H9 (cell line): ENCODE data around the gene IMPDH1. TPM values are rescaled to one million over a fixed set of nuclear protein-coding genes. Genes with fewer than 3 reads are reported as not detected.

ENCODE experiments used
- DNase-seq: peaks from one replicate; pipeline ENCODE4 v3.0.0-alpha.2; 2017
- H2AFZ ChIP-seq: one replicate; pipeline ENCODE4 v1.6.1; 2013; ENCODE audit warnings: mild to moderate bottlenecking, low read length, control low read depth, moderate library complexity
- H2AK5ac ChIP-seq: 2 replicates; pipeline ENCODE4 v1.6.1; 2013; ENCODE audit warnings: low read length, control low read depth, mixed read lengths; ENCODE audit not compliant: insufficient read length
- H2BK120ac ChIP-seq: one replicate; pipeline ENCODE4 v1.6.1; 2013; ENCODE audit warnings: low read depth, mild to moderate bottlenecking, low read length, control low read depth, inconsistent platforms; ENCODE audit not compliant: poor library complexity, severe bottlenecking
- H2BK12ac ChIP-seq: 2 replicates; pipeline ENCODE4 v1.6.1; 2013; ENCODE audit warnings: low read length, control low read depth, mixed read lengths, low read depth; ENCODE audit not compliant: insufficient read length
- H2BK15ac ChIP-seq: 2 replicates; pipeline ENCODE4 v1.6.1; 2013; ENCODE audit warnings: low read depth, low read length, control low read depth
- H2BK20ac ChIP-seq: one replicate; pipeline ENCODE4 v1.6.1; 2013; ENCODE audit warnings: low read depth, mild to moderate bottlenecking, low read length, control low read depth, inconsistent platforms; ENCODE audit not compliant: poor library complexity, severe bottlenecking
- H2BK5ac ChIP-seq: 2 replicates; pipeline ENCODE4 v1.6.1; 2013; ENCODE audit warnings: low read length, control low read depth, mixed read lengths; ENCODE audit not compliant: insufficient read length
- H3K14ac ChIP-seq: 2 replicates; pipeline ENCODE4 v1.6.1; 2013; ENCODE audit warnings: low read length, control low read depth; ENCODE audit not compliant: insufficient read depth
- H3K18ac ChIP-seq: 2 replicates; pipeline ENCODE4 v1.6.1; 2013; ENCODE audit warnings: low read depth, mild to moderate bottlenecking, mixed read lengths, low read length, control low read depth; ENCODE audit not compliant: insufficient read length
- H3K23ac ChIP-seq: 2 replicates; pipeline ENCODE4 v1.6.1; 2013; ENCODE audit warnings: low read length, control low read depth, mixed read lengths, low read depth; ENCODE audit not compliant: insufficient read length
- H3K23me2 ChIP-seq: 2 replicates; pipeline ENCODE4 v1.6.1; 2013; ENCODE audit warnings: low read depth, mild to moderate bottlenecking, mixed read lengths, low read length, control low read depth; ENCODE audit not compliant: insufficient read length, poor library complexity, severe bottlenecking
- H3K27ac ChIP-seq: 2 replicates; pipeline ENCODE4 v1.5.1; 2013; ENCODE audit warnings: low read length, control low read depth, mixed read lengths, low read depth; ENCODE audit not compliant: insufficient read length
- H3K27me3 ChIP-seq: 2 replicates; pipeline ENCODE4 v1.6.1; 2013; ENCODE audit warnings: low read length, control low read depth, inconsistent platforms; ENCODE audit not compliant: insufficient read depth
- H3K4ac ChIP-seq: 2 replicates; pipeline ENCODE4 v1.6.1; 2013; ENCODE audit warnings: low read depth, mild to moderate bottlenecking, control low read depth, inconsistent platforms, low read length, moderate library complexity
- H3K4me1 ChIP-seq: 2 replicates; pipeline ENCODE4 v1.6.1; 2013; ENCODE audit warnings: low read length, control low read depth, inconsistent platforms; ENCODE audit not compliant: insufficient read depth
- H3K4me2 ChIP-seq: 2 replicates; pipeline ENCODE4 v1.6.1; 2013; ENCODE audit warnings: low read length, control low read depth, mixed read lengths; ENCODE audit not compliant: insufficient read length, insufficient read depth
- H3K56ac ChIP-seq: 2 replicates; pipeline ENCODE4 v1.6.1; 2013; ENCODE audit warnings: low read depth, mild to moderate bottlenecking, mixed read lengths, low read length, control low read depth; ENCODE audit not compliant: insufficient read length
- H3K79me1 ChIP-seq: 2 replicates; pipeline ENCODE4 v1.6.1; 2013; ENCODE audit warnings: low read depth, mild to moderate bottlenecking, moderate library complexity, low read length, control low read depth, inconsistent platforms; ENCODE audit not compliant: insufficient read depth, poor library complexity, severe bottlenecking
- H3K79me2 ChIP-seq: 2 replicates; pipeline ENCODE4 v1.6.1; 2013; ENCODE audit warnings: low read length, control low read depth, inconsistent platforms; ENCODE audit not compliant: insufficient read depth
- H3K9ac ChIP-seq: 2 replicates; pipeline ENCODE4 v1.6.1; 2013; ENCODE audit warnings: low read length, control low read depth, mixed read lengths; ENCODE audit not compliant: insufficient read length; ENCODE audit errors: extremely low read depth
- H3K9me3 ChIP-seq: one replicate; pipeline ENCODE4 v1.6.1; 2013; ENCODE audit warnings: low read depth, low read length, inconsistent platforms; ENCODE audit not compliant: control insufficient read depth
- H3T11ph ChIP-seq: one replicate; pipeline ENCODE4 v1.6.1; 2013; ENCODE audit warnings: mild to moderate bottlenecking, low read length, control low read depth, inconsistent platforms
- H4K20me1 ChIP-seq: one replicate; pipeline ENCODE4 v1.6.1; 2013; ENCODE audit not compliant: control insufficient read depth, insufficient read length, insufficient read depth
- H4K5ac ChIP-seq: 2 replicates; pipeline ENCODE4 v1.6.1; 2013; ENCODE audit warnings: low read depth, mild to moderate bottlenecking, mixed read lengths, low read length, control low read depth; ENCODE audit not compliant: insufficient read length
- H4K8ac ChIP-seq: replicated peaks from 2 replicates; pipeline ENCODE4 v1.6.1; 2013; ENCODE audit warnings: low read length, control low read depth, mixed read lengths, low read depth; ENCODE audit not compliant: insufficient read length
- H4K91ac ChIP-seq: 2 replicates; pipeline ENCODE4 v1.6.1; 2013; ENCODE audit warnings: low read depth, mild to moderate bottlenecking, moderate library complexity, mixed read lengths, low read length, control low read depth; ENCODE audit not compliant: insufficient read length
- H3K27ac Mint-ChIP-seq, 3 experiments: 2 replicates in 2 of 3; 3 replicates in 1 of 3; pipeline ENCODE4 v1.8.0; 2020 to 2021; ENCODE audit warnings: mixed read lengths in 3 of 3, mild to moderate bottlenecking in 1 of 3, moderate library complexity in 1 of 3
- H3K27me3 Mint-ChIP-seq: 2 replicates; pipeline ENCODE4 v1.8.0; 2021; ENCODE audit warnings: low read depth, mild to moderate bottlenecking, moderate library complexity, mixed read lengths
- H3K36me3 Mint-ChIP-seq, 3 experiments: 2 replicates in 2 of 3; 3 replicates in 1 of 3; pipeline ENCODE4 v1.8.0; 2020 to 2021; ENCODE audit warnings: low read depth in 3 of 3, mixed read lengths in 3 of 3; ENCODE audit not compliant: insufficient read depth in 1 of 3
- H3K4me1 Mint-ChIP-seq, 2 experiments: 2 replicates each; pipeline ENCODE4 v1.8.0; 2020; ENCODE audit warnings: mixed read lengths in 2 of 2
- H3K4me3 Mint-ChIP-seq, 2 experiments: 2 replicates in 1 of 2; 3 replicates in 1 of 2; pipeline ENCODE4 v1.8.0; 2020 to 2021; ENCODE audit warnings: mild to moderate bottlenecking in 2 of 2, mixed read lengths in 2 of 2, moderate library complexity in 1 of 2
- H3K9me3 Mint-ChIP-seq, 2 experiments: 2 replicates in 1 of 2; 3 replicates in 1 of 2; pipeline ENCODE4 v1.8.0; 2020; ENCODE audit warnings: mild to moderate bottlenecking in 2 of 2, mixed read lengths in 2 of 2, moderate library complexity in 1 of 2
- WGBS: extraction: QIAGEN DNeasy Blood & Tissue Kit; methylation state at CpG from one replicate; pipeline ENCODE4 v1.1.7; 2013; ENCODE audit warnings: missing lambda C conversion rate, low lambda C conversion rate, mixed read lengths; ENCODE audit not compliant: insufficient read length; ENCODE audit errors: extremely low coverage; 5-methylcytosine and 5-hydroxymethylcytosine counted together
- total RNA-seq: library from RNA; stranded (reverse); gene quantifications from 2 replicates; pipeline ENCODE4 v1.2.1, GENCODE V29; 2021
- TF ChIP-seq, protein P1 (sequence below): fragments of 200-600 bp; sonication (generic); conservative IDR thresholded peaks from 3 replicates; pipeline ENCODE4 v1.8.0; 2021; ENCODE audit warnings: antibody characterized with exemption, mild to moderate bottlenecking

The IMPDH1 gene
- total RNA-seq, 1 experiment from 2014 or later: 35.2 TPM

- Histone ChIP-seq H3K79me2 (peaks cover 12% of the 10 kb centered on the region; the same call in 1 of the 2 replicates), H3K9ac (peak within 1 kb of the TSS; percentile 93), H3K23me2 (peaks cover 8% of the 10 kb centered on the region), H3K4me2 (peak within 1 kb of the TSS; percentile 73), H3K9me3 (no peaks in the 10 kb centered on the region), H2AFZ (no peak within 1 kb of the TSS), H3T11ph (no peak within 1 kb of the TSS), H4K91ac (no peak within 1 kb of the TSS), H4K8ac (no peak within 1 kb of the TSS), H4K20me1 (no peaks in the 10 kb centered on the region), H3K4ac (no peak within 1 kb of the TSS), H3K27me3 (peaks cover 4% of the 10 kb centered on the region; the same call in 1 of the 2 replicates), H2BK12ac (no peak within 1 kb of the TSS), H2BK15ac (no peak within 1 kb of the TSS), H3K4me1 (no peaks in the 10 kb centered on the region), H3K23ac (no peak within 1 kb of the TSS), H3K79me1 (peaks cover 4% of the 10 kb centered on the region), H2BK120ac (no peak within 1 kb of the TSS), H3K27ac (peak within 1 kb of the TSS; percentile 55), H3K18ac (peak within 1 kb of the TSS; percentile 95), H2BK20ac (no peak within 1 kb of the TSS), H2AK5ac (no peak within 1 kb of the TSS), H4K5ac (no peak within 1 kb of the TSS), H3K56ac (no peak within 1 kb of the TSS), H3K14ac (peak within 1 kb of the TSS; percentile 94), H2BK5ac (peak within 1 kb of the TSS; percentile 2)
- Mint-ChIP-seq H3K27ac (peak within 1 kb of the TSS; percentile 96 to 99 (median 98)), H3K27me3 (peaks cover 33% of the 10 kb centered on the region), H3K4me3 (peak within 1 kb of the TSS; percentile 96 to 98), H3K9me3 (no peaks in the 10 kb centered on the region), H3K36me3 (peaks cover 3 to 9% (median 7%) of the 10 kb centered on the region in 3 experiments; a peak in 5 of 7 replicates), H3K4me1 (peaks cover 11 to 16% of the 10 kb centered on the region in 2 experiments)
- no CpG with 5 or more reads among the region's 49 CpGs for WGBS
- DNase-seq: peak; percentile 88
- TF ChIP-seq, protein P1, sequence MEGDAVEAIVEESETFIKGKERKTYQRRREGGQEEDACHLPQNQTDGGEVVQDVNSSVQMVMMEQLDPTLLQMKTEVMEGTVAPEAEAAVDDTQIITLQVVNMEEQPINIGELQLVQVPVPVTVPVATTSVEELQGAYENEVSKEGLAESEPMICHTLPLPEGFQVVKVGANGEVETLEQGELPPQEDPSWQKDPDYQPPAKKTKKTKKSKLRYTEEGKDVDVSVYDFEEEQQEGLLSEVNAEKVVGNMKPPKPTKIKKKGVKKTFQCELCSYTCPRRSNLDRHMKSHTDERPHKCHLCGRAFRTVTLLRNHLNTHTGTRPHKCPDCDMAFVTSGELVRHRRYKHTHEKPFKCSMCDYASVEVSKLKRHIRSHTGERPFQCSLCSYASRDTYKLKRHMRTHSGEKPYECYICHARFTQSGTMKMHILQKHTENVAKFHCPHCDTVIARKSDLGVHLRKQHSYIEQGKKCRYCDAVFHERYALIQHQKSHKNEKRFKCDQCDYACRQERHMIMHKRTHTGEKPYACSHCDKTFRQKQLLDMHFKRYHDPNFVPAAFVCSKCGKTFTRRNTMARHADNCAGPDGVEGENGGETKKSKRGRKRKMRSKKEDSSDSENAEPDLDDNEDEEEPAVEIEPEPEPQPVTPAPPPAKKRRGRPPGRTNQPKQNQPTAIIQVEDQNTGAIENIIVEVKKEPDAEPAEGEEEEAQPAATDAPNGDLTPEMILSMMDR: no peak
These were observed 66.0 kb downstream of the IMPDH1 start, which contains the start of gene RBM28 for GRCh38 chr7:128343554-128344430. Gene RBM28 (minus strand): TSS chr7:128343908. CDS start chr7:128343793, 115 bp downstream.

Other genes with a start within 250 kb of the IMPDH1 start
- not detected in 2 replicates for gene LEP, start 168.7 kb downstream of the IMPDH1 start, total RNA-seq
- 67.5 and 70.0 TPM in 2 replicates for gene RBM28, start 66.1 kb downstream of the IMPDH1 start, total RNA-seq
- gene PRRT4, start 48.3 kb downstream of the IMPDH1 start, total RNA-seq: 0.15 and 0.24 TPM in 2 replicates
- 23.1 and 23.3 TPM in 2 replicates for gene HILPDA, start 45.9 kb upstream of the IMPDH1 start, total RNA-seq
- 44.3 and 49.6 TPM in 2 replicates for gene METTL2B, start 66.8 kb upstream of the IMPDH1 start, total RNA-seq